ENCODE data around the gene LURAP1L.

LURAP1L gene

DNA sequence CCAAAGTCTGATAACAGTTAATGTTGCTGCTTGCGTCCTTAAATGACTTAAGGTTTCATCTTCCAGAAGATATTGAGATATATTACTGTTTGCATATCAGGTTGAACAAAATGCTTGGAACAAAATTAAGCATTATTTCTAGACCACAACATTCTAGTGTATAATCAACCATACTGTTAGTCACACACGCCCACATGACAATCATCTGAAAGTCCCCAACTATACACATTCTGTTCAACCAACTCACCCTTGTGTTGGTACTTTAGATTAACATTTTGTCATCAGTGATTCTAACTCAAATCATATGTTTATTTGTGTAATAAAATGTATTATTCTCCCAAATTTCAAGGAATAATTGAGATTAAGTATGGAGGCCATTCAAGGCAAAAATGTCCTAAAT, 47.3 kb downstream of the LURAP1L start:
- TF ChIP-seq CTCF (IDR thresholded peaks at IDR 0.05): no peak

- TF ChIP-seq CTCF (IDR thresholded peaks at IDR 0.05): no peak
Observed at GRCh38 chr9:12826924-12827565, 52.2 kb downstream of the LURAP1L start.

DNA sequence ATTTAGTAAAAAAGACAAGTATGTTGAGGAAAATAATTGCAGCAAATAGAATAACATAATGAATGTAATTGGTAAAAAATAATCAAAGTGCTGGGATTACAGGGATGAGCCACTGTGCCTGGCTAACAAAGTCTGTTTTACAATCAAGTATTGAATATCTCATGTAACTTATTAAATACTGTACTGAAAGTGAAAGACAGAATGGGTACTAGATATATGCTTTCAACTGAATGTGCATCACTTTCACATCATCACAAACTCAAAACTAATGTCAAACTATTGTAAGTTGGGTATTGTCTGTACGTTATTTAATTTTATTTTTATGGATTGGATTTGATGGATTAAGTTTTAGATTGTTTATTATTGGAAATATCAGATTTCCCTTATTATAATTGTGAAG, 58.9 kb downstream of the LURAP1L start:
- TF ChIP-seq CTCF (IDR thresholded peaks at IDR 0.05): no peak

- TF ChIP-seq CTCF (IDR thresholded peaks at IDR 0.05): no peak
Observed at GRCh38 chr9:12838546-12838945, 63.7 kb downstream of the LURAP1L start.

DNA sequence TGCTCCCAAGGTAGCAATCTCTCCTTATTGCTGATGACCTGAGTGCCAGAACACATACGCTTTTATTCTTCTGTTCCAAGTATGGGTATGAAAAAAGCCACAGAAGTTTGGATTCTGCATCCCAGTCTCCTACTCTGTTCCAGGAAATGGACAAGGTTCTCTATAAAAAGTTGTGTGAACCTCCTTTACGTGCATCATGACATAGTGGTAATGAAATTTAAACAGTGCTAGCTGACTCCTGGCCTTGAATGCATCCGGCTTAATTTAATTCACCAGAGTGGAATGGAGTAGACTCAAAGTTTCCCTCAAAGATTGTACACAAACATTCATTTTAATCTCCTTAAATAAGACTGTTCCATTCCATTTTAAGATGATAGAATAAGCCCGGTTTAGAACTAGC, 68.9 kb downstream of the LURAP1L start:
- TF ChIP-seq CTCF (IDR thresholded peaks at IDR 0.05): no peak

DNA sequence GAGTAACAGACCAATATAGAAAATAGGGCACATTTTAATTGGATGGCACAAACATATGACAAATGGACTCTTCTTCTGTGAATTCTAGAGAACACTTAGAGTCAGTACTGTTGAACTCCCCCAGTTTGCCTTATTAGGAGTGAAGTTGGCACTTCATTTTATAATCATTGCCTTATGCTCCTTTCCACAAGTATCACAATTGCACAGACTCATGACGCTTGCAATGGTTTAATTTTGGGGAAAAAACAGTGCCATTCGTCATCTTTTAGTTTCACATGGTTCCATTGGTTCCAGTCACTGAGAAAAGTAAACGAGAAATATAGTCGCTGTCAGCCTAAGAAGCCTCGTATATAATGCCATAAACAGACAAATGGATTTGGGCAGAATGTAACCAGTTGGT, 71.2 kb downstream of the LURAP1L start:
- TF ChIP-seq CTCF (IDR thresholded peaks at IDR 0.05): no peak

GRCh38 chr9:12847561-12847960, 72.7 kb downstream of the LURAP1L start:
- TF ChIP-seq CTCF (IDR thresholded peaks at IDR 0.05): no peak

DNA sequence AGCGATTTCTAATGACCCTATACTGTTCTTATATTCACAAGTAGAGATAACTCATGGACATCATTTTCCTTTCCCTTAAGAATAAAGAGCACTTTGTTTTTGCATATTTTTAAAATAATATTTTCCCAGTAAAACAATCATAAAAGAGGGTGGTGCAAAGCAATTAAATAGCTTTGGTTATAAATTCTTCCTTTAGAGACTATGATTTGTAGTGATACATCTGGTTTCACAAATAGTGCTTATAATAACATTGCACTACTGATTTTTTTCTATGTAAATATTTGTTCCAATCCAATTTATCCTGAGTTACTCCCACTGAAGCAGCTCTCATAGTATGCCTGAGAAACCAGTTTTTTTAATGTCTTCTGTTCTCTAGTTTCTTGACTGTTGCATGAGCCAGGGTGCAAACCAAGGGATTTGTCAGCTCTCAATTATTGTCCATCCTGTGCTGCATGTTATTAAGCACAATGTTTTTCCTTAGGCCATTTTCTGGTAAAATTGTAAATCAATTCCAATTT, 74.7 kb downstream of the LURAP1L start:
- no peak for TF ChIP-seq CTCF (IDR thresholded peaks at IDR 0.05)

All from LNCAP (cell line).